Testis (tissue), 3 donors: ENCODE results near the gene RSPH3. TPM values are rescaled to one million over a fixed set of nuclear protein-coding genes. Genes with fewer than 3 reads are reported as not detected.

Source experiments
- DNase-seq: peaks from one replicate; pipeline ENCODE4 v3.0.0-alpha.2; 2019
- H3K27ac ChIP-seq, 2 donors: fragments of 200-600 bp; sonication (generic); one replicate each; pipeline ENCODE4 v1.5.1; 2019
- H3K27me3 ChIP-seq: fragments of 200-600 bp; sonication (generic); one replicate; pipeline ENCODE4 v1.5.1; 2019
- H3K36me3 ChIP-seq: fragments of 200-600 bp; sonication (generic); one replicate; pipeline ENCODE4 v1.5.1; 2017; ENCODE audit warnings: low read depth; ENCODE audit errors: missing control alignments
- H3K4me1 ChIP-seq: fragments of 200-600 bp; sonication (generic); one replicate; pipeline ENCODE4 v1.5.1; 2019
- H3K4me3 ChIP-seq, 2 donors: fragments of 200-600 bp; sonication (generic); one replicate each; pipeline ENCODE4 v1.5.1; 2017 to 2019
- H3K9me3 ChIP-seq: fragments of 200-600 bp; sonication (generic); one replicate; pipeline ENCODE4 v1.5.1; 2017
- CTCF ChIP-seq, 3 experiments: fragments of 450-650 bp in 2 of 3; fragments of 200-600 bp in 1 of 3; sonication (generic) in 1 of 3; IDR thresholded peaks; one replicate each; pipeline ENCODE4 v1.5.1; 2016 to 2019; ENCODE audit warnings: antibody characterized with exemption in 3 of 3, mild to moderate bottlenecking in 2 of 3, moderate library complexity in 1 of 3
- POLR2A ChIP-seq: fragments of 450-650 bp; IDR thresholded peaks from one replicate; pipeline ENCODE4 v1.6.1; 2017; ENCODE audit warnings: antibody characterized with exemption, mild to moderate bottlenecking, moderate library complexity
- WGBS, 2 donors: methylation state at CpG; one replicate each; pipeline ENCODE4 v1.1.5; 2018; 5-methylcytosine and 5-hydroxymethylcytosine counted together
- intact Hi-C: fragments of 100-400 bp; cut with DNase I; formaldehyde crosslinking; loops from one replicate; pipeline ENCODE4 v1.15.1; 2023; ENCODE audit warnings: low total_unique reads
- polyA plus RNA-seq: library from polyadenylated mRNA; stranded (reverse); fragments of 350-450 nt; fragmentation: Illumina TruSeq; extraction: RNeasy Lipid Tissue Mini Kit (QIAGEN cat#74804); gene quantifications from one replicate; pipeline ENCODE4 v1.2.3, GENCODE V29; 2014; ENCODE audit warnings: low read depth, low replicate concordance; ENCODE audit not compliant: insufficient read depth
- total RNA-seq, 2 donors: library from RNA; depleted of rRNA; stranded (reverse); fragments of >200 nt; gene quantifications; one replicate each; pipeline ENCODE4 v1.2.3, GENCODE V29; 2016

Gene RSPH3
- total and polyA plus RNA-seq, 3 donors from 2014 or later: 15.7 to 41.9 (median 23.6) TPM

GRCh38 chr6:158963020-158963808 is 36.8 kb downstream of the RSPH3 start:
- intact Hi-C loops: no loop called here

GRCh38 chr6:158962371-158962770 is 37.6 kb downstream of the RSPH3 start:
- TF ChIP-seq POLR2A: no peak
- TF ChIP-seq CTCF (IDR thresholded peaks at IDR 0.05): no peak
- no peaks in the 10 kb centered on the region for H3K9me3 ChIP-seq
- H3K27me3 ChIP-seq: no peaks in the 10 kb centered on the region
- H3K4me3 ChIP-seq: no peak overlapping the region
- H3K4me1 ChIP-seq: no peaks in the 10 kb centered on the region
- H3K36me3 ChIP-seq: no peaks in the 10 kb centered on the region
- no peak overlapping the region for H3K27ac ChIP-seq
- intact Hi-C loops: no loop called here
- DNase-seq: no peak
- 60 to 74% methylated on average over 3 of the region's 3 CpGs for WGBS, 2 donors

More at GRCh38 chr6:158963020-158963808, 36.8 kb downstream of the RSPH3 start:
- Histone ChIP-seq H3K27me3 (no peaks in the 10 kb centered on the region), H3K27ac (no peak overlapping the region), H3K4me1 (no peaks in the 10 kb centered on the region), H3K9me3 (no peaks in the 10 kb centered on the region), H3K36me3 (no peaks in the 10 kb centered on the region), H3K4me3 (no peak overlapping the region)
- no peak for DNase-seq
- TF ChIP-seq CTCF (IDR thresholded peaks at IDR 0.05): no peak
- no peak for TF ChIP-seq POLR2A

GRCh38 chr6:158960026-158960425 is 40.0 kb downstream of the RSPH3 start:
- Histone ChIP-seq H3K27me3 (no peaks in the 10 kb centered on the region), H3K27ac (no peak overlapping the region), H3K36me3 (no peaks in the 10 kb centered on the region), H3K4me3 (no peak overlapping the region), H3K4me1 (no peaks in the 10 kb centered on the region), H3K9me3 (no peaks in the 10 kb centered on the region)
- TF ChIP-seq CTCF (IDR thresholded peaks at IDR 0.05) (no peak), POLR2A (no peak)
- intact Hi-C loops: no loop called here
- WGBS, 2 donors: 85 to 92% methylated on average over 2 of the region's 2 CpGs
- DNase-seq: no peak

- DNase-seq: no peak
- 86 to 90% methylated on average over 4 of the region's 4 CpGs for WGBS, 2 donors
- no peaks in the 10 kb centered on the region for H3K9me3 ChIP-seq
- H3K4me3 ChIP-seq: no peak overlapping the region
- H3K4me1 ChIP-seq: no peaks in the 10 kb centered on the region
- TF ChIP-seq CTCF (IDR thresholded peaks at IDR 0.05) (no peak), POLR2A (no peak)
- intact Hi-C loops: no loop called here
- H3K27ac ChIP-seq: no peak overlapping the region
- no peaks in the 10 kb centered on the region for H3K27me3 ChIP-seq
- no peaks in the 10 kb centered on the region for H3K36me3 ChIP-seq
Observed at GRCh38 chr6:158959552-158959951, 40.5 kb downstream of the RSPH3 start.
